ENCODE results near the gene OPN4.
"Not testable (repeated sequence)": the region's sequence is repeated elsewhere in the genome, so short reads cannot be mapped to it uniquely, and the experiment has no call there.

GRCh38 chr10:86617278-86617677 lies 37.1 kb upstream of the OPN4 start:
- not testable (repeated sequence) for TF ChIP-seq POLR2A, CTCF (IDR thresholded peaks at IDR 0.05)
